ENCODE measurements around the gene ZNF507.

The ZNF507 gene

DNA sequence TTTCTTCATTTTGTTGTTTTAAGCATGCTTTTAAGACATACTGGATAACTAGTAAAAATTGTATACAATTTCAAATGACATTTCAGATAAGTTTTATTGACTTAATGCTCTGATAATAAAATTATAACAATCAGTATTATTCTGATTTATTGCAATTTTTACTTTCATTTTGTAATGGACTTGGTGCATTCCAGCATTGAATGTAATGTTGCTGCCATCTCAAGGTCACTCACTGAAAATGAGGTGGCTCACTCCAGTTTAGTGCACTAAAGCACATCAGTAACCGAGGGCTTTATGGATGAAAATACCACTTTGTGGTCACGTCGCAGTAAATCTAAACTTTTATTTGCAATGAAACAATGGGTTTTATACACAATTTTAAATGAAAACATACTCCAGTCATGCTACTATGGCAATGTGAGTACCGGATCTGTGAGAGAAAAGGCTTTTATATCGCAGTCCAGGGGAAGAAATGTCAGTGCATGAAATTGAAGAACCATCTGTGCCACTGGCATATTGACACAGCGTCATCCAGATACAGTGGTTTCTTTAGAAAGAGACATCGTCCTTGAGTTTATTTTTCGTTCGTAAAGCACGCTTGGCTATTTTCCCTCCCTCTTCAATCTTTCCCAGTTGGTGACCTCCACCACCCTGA, 20.7 kb upstream of the ZNF507 start:
- H3K4me3 Mint-ChIP-seq = no peak overlapping the region
- H3K36me3 Mint-ChIP-seq (ENCODE audit: low read depth) = no peaks in the 10 kb centered on the region
- H3K9me3 Mint-ChIP-seq = no peaks in the 10 kb centered on the region
- H3K27me3 Mint-ChIP-seq (ENCODE audit: low read depth) = peaks cover 4% of the 10 kb centered on the region
- H3K27ac Mint-ChIP-seq = no peak overlapping the region
- no peaks in the 10 kb centered on the region for H3K4me1 Mint-ChIP-seq (ENCODE audit: low read depth)

DNA sequence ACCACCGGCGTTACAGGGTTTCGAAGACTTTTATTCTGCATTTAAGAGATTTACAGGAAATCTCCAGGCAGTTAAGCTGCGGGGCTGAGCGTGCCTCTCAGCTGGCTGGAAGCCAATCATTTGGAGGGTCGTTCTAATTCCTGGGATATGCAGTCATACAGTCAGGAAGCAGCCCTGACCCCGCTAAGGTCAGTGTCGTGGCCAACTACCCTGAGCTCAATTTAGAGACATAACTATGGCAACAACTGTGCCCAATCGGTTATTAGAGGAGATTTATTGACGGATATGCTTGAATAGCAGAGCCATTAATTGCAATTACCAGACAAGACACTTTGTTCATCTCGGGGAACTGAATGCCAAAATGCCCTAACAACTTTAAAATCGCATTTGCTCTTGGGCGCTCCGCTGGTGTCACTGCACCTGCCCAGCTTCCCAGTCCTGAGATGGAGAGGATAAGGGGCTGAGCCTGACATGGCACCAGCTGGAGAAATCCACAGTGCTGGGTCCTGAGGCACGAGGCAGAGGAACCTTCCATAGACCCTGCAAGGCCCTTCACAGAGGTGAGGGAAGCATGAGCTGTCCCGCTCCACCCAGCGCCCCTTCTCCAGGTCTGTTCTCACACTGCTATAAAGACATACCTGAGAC, 15.1 kb upstream of the ZNF507 start:
- Mint-ChIP-seq H3K4me3 (no peak overlapping the region), H3K27ac (no peak overlapping the region), H3K9me3 (no peaks in the 10 kb centered on the region), H3K4me1 (ENCODE audit: low read depth) (no peaks in the 10 kb centered on the region), H3K36me3 (ENCODE audit: low read depth) (no peaks in the 10 kb centered on the region), H3K27me3 (ENCODE audit: low read depth) (no peaks in the 10 kb centered on the region)

DNA sequence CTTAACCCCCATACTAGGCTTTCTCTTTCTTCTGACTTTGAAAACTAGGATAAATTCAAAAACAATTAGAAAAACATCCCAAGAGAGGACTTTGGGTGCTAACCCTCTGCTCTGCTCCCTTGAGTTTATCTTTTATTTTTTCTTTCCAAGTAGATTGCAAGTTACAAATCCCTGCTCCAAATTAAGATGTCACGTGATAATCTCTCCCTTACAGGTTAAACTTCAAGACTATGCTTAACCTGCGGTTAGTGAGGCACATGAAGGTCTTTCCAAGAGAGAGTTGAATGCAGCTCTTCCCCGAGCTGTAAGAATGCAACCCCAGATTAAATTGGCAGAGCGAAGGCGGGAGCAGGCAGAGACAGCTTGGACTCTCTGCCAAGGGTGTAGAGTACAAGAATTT, 12.2 kb upstream of the ZNF507 start:
- no peaks in the 10 kb centered on the region for H3K9me3 Mint-ChIP-seq
- no peaks in the 10 kb centered on the region for H3K4me1 Mint-ChIP-seq (ENCODE audit: low read depth)
- no peak overlapping the region for H3K4me3 Mint-ChIP-seq
- no peaks in the 10 kb centered on the region for H3K36me3 Mint-ChIP-seq (ENCODE audit: low read depth)
- no peak overlapping the region for H3K27ac Mint-ChIP-seq
- no peaks in the 10 kb centered on the region for H3K27me3 Mint-ChIP-seq (ENCODE audit: low read depth)

DNA sequence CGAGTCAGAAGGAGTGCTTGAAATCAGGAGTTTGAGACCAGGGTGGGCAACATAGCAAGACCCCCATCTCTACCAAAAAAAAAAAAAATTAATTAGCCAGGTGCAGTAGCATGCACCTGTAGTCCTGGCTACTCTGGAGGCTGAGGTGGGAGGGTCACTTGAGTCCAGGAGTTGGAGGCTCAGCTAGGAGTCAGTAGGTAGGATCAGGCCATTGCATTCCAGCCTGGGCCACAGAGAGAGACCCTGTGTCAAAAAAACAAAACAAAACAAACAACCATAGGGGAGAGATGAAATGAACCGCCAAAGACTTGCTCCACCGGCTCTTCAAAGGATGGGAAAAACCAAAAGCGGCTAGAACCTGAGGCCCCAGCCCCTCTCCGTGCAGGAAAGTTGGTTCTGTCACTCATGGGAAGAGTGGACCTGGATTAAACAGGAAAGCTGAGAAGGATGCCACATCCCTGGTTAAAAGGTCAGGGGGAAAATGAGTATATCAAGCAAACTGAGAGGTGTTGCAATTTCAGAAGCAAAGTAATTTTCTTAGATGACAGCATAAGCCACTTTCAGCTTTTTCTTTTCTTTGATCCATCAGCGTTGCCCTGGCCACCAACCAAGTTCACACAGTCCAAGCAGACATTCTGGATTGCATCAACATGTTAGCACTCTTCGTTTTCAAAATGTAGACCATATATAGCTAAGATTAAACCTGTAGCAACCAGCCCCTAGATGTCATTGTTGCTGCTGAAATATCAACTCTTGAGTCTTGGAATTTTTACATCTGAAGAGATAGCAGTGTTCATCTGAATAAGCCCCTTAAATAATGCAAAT, 8.9 kb upstream of the ZNF507 start:
- no peaks in the 10 kb centered on the region for H3K36me3 Mint-ChIP-seq (ENCODE audit: low read depth)
- no peak overlapping the region for H3K27ac Mint-ChIP-seq
- no peaks in the 10 kb centered on the region for H3K27me3 Mint-ChIP-seq (ENCODE audit: low read depth)
- H3K4me1 Mint-ChIP-seq (ENCODE audit: low read depth) = no peaks in the 10 kb centered on the region
- H3K9me3 Mint-ChIP-seq = no peaks in the 10 kb centered on the region
- H3K4me3 Mint-ChIP-seq = no peak overlapping the region

DNA sequence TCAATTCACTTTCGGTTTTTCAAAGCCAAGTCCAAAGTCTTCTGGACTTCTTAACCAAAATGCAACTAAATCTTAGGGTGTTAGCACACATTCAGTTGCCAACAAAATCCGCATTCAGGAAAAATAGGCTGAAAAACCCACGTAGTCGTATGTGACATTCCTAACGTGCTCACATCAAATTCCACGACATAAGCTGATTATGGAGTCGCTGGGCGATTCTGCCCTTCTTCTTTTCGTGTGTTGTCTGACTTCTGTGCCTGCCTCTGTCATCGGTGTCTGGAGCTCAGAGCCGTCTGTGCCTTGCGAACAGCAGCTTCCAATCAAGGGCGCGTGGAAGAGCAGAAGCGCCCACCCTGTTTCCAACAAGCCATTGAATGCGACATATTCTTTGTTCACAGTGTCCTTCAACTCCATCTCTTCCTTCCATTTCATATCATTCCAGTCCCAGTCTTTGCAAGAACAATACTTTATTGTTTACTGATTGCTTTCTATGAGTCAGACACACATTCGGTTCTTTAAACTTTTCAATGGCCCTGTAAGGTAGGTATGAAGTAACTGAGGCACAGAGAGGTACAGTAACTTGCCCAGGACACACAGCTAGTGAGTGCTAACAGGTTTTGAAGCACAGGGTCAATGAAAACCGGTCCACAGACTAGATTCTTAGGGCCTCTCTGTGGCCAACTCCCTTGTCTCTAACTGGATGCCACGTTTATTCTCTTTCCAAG, 8.2 kb upstream of the ZNF507 start:
- Mint-ChIP-seq H3K36me3 (ENCODE audit: low read depth) (no peaks in the 10 kb centered on the region), H3K27ac (no peak overlapping the region), H3K27me3 (ENCODE audit: low read depth) (no peaks in the 10 kb centered on the region)

DNA sequence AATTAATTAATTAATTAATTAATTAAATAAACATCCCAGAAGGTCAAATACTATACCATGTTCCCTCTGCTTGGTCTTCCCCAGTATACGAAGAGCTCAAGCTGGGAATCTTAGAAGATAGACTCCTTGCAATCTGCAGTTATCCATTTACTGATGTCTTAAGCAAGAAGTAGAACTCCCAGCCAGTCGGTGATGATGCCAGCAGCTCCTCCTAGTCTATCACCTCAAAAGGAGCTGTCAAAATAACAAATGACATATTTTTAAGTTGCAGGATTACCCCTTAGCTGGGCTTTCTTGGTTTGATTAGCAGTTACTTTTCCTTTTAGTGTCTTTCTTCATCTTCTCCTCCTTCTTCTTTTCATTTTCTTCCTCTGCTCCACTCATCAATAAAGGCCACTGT, 6.0 kb upstream of the ZNF507 start:
- Mint-ChIP-seq H3K27me3 (ENCODE audit: low read depth) (peaks cover 6% of the 10 kb centered on the region), H3K9me3 (no peaks in the 10 kb centered on the region), H3K4me1 (ENCODE audit: low read depth) (no peaks in the 10 kb centered on the region), H3K4me3 (no peak overlapping the region), H3K36me3 (ENCODE audit: low read depth) (no peaks in the 10 kb centered on the region), H3K27ac (no peak overlapping the region)

More for the DNA sequence above, 8.2 kb upstream of the ZNF507 start:
- Mint-ChIP-seq H3K4me1 (ENCODE audit: low read depth) (no peaks in the 10 kb centered on the region), H3K9me3 (no peaks in the 10 kb centered on the region), H3K4me3 (no peak overlapping the region)

DNA sequence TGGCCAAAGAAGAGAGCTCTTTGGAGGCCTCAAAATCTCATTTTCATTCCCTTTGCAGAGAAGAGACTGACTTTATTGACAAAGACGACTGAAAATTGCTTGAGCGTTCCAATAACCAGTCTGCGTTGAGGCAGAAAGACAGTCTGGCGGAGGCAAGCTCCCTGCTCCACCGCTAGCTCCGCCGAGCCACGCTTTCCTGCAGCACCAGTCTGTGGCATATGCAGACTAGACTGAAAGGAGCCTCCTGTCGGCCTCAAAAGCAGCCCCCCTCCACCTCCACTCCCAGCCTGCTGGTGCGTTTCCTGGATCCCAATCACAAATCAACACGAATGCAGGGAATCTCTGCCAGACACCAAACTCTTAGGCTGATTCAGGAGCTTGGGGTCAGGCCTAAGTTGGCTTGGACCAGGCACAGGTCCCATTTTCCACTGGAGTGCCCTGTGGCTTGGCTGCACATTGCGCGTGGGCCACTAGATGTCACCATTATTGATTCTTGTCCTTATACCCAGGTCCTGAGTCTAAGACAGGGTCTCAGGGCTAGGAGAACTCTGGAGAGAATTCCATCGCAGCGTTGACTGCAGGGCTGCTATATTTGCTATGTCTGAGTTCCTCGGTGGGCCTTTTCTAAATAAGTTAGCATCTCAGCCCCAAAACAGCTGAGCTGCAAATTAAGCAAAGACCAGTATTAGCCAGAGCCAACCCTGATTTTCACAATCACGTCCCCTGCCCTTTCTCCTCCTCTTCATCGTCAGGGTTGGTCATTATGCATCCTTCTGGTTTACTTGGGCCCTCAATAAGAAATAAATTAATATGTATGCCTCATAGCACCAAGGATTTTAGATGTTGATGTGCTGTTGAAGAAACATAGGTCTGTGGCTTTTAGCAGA, 5.2 kb upstream of the ZNF507 start:
- H3K4me1 Mint-ChIP-seq (ENCODE audit: low read depth) = no peaks in the 10 kb centered on the region
- H3K27ac Mint-ChIP-seq = no peak overlapping the region
- H3K9me3 Mint-ChIP-seq = no peaks in the 10 kb centered on the region
- H3K4me3 Mint-ChIP-seq = no peak overlapping the region
- no peaks in the 10 kb centered on the region for H3K36me3 Mint-ChIP-seq (ENCODE audit: low read depth)
- H3K27me3 Mint-ChIP-seq (ENCODE audit: low read depth) = peaks cover 10% of the 10 kb centered on the region

DNA sequence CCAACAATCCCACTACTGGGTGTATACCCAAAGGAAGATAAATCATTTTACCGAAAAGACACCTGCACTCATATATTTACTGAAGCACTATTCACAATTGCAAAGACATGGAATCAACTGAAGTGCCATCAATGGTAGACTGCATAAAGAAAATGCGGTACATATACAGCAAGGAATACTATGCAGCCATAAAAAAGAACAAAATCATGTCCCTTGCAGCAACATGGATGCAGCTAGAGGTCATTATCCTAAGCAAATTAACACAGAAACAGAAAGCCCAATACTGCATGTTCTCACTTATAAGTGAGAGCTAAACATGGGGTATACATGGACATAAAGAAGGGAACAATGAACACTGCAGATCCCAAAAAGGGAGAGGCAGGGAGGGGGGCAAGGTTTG, 2.7 kb upstream of the ZNF507 start:
- Mint-ChIP-seq H3K4me1 (ENCODE audit: low read depth) (peaks cover 13% of the 10 kb centered on the region), H3K36me3 (ENCODE audit: low read depth) (no peaks in the 10 kb centered on the region), H3K27ac (no peak overlapping the region), H3K4me3 (no peak overlapping the region), H3K9me3 (no peaks in the 10 kb centered on the region), H3K27me3 (ENCODE audit: low read depth) (peaks cover 10% of the 10 kb centered on the region)

DNA sequence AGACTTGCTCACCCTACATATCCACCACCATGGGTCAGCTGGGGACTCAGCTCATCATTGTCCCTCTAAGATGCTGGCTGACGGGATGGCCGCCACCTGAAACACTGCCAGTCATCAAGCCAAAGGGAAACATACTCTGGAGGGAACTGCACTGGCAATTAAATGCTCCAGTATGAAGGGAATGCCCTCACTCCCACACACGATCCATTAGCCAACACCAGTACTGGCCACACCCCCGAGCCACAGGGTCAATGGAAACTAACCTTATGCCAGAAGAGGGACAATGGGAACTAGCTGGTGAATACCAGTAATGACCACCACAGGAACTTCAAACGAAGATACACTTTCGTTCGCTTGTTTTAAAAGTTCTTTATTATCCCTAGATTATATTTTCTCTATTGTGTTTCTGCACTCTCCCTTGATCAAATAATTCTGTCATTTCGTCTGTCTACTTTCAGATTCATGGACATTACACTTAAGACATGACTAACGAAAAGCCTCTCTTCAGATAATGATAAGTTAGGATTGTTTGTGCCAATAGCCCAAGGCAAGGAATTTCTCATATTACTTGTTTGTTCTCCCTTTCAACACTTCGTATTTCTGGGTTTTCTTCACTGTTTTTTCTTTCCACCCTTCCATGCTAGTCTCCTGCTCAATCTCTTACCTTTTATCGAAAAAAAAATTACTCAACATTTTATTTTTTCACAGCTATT, 1.7 kb upstream of the ZNF507 start:
- H3K4me3 Mint-ChIP-seq = no peak overlapping the region
- no peak overlapping the region for H3K27ac Mint-ChIP-seq
- H3K27me3 Mint-ChIP-seq (ENCODE audit: low read depth) = peaks cover 10% of the 10 kb centered on the region
- no peaks in the 10 kb centered on the region for H3K9me3 Mint-ChIP-seq
- peaks cover 2% of the 10 kb centered on the region for H3K36me3 Mint-ChIP-seq (ENCODE audit: low read depth)
- peaks cover 16% of the 10 kb centered on the region for H3K4me1 Mint-ChIP-seq (ENCODE audit: low read depth)

DNA sequence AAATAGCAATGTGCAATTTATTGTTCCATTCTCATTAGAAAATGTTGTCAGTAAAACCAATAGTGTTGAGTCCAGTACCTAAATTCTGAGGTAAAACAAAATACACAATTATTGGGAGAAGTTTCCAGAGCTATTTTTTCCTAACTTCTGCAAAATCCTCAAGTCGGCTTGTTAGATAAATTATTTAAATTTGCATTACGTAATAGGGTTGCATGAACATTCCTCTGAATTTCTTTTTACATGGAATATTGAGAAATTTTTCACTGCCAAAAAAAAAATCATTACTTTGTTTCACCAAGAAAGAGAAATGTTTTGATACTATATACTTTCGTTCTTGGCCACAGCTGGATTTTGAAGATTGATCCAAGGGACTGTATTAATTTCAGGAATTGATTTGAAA, 1.5 kb downstream of the ZNF507 start:
- Mint-ChIP-seq H3K9me3 (no peaks in the 10 kb centered on the region), H3K27me3 (ENCODE audit: low read depth) (peaks cover 10% of the 10 kb centered on the region), H3K4me1 (ENCODE audit: low read depth) (peaks cover 40% of the 10 kb centered on the region), H3K36me3 (ENCODE audit: low read depth) (peaks cover 25% of the 10 kb centered on the region), H3K27ac (no peak overlapping the region), H3K4me3 (peak overlapping the region; percentile 97)

DNA sequence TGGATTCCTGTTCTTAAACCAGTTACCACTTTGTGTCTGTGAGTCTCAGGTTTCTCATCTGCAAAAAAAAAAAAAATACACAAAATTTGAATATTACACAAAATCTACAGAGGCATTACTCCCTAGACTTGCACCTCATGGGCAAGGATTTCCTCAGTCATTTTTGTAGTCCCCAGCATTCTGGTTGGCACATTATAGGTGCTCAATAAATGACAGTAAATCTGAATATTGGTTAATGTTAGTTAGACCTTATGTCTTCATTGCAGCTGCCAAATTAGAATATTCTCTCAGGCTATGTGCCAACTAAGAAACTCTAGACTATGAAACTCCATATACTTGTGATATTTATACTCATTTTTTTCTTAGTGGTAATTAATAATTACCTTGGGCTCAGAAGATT, 2.2 kb downstream of the ZNF507 start:
- H3K9me3 Mint-ChIP-seq = no peaks in the 10 kb centered on the region
- peaks cover 43% of the 10 kb centered on the region for H3K4me1 Mint-ChIP-seq (ENCODE audit: low read depth)
- peaks cover 30% of the 10 kb centered on the region for H3K36me3 Mint-ChIP-seq (ENCODE audit: low read depth)
- H3K27me3 Mint-ChIP-seq (ENCODE audit: low read depth) = peaks cover 7% of the 10 kb centered on the region
- no peak overlapping the region for H3K4me3 Mint-ChIP-seq
- H3K27ac Mint-ChIP-seq = no peak overlapping the region

DNA sequence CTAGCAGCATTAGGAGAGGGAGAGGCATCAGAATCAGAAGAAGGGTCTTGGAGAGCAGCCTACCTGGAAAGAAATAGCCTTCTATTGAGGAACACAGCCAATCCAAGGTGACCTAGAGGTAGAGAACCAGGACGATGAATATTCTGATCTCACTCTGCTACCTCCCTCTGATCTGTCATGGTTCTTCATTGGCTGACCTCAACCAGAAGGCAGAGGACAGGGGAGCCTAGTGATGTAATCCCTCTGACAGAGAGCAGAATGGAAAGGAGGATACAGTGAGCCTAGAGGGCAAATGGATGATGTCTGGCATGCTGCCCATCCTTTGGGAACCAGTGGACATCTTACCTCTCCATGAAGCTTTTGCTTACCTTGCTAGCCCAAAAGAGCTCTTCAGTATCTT, 3.6 kb downstream of the ZNF507 start:
- Mint-ChIP-seq H3K27ac (no peak overlapping the region), H3K9me3 (no peaks in the 10 kb centered on the region), H3K36me3 (ENCODE audit: low read depth) (peaks cover 44% of the 10 kb centered on the region), H3K4me1 (ENCODE audit: low read depth) (peaks cover 46% of the 10 kb centered on the region), H3K27me3 (ENCODE audit: low read depth) (peaks cover 4% of the 10 kb centered on the region), H3K4me3 (no peak overlapping the region)

DNA sequence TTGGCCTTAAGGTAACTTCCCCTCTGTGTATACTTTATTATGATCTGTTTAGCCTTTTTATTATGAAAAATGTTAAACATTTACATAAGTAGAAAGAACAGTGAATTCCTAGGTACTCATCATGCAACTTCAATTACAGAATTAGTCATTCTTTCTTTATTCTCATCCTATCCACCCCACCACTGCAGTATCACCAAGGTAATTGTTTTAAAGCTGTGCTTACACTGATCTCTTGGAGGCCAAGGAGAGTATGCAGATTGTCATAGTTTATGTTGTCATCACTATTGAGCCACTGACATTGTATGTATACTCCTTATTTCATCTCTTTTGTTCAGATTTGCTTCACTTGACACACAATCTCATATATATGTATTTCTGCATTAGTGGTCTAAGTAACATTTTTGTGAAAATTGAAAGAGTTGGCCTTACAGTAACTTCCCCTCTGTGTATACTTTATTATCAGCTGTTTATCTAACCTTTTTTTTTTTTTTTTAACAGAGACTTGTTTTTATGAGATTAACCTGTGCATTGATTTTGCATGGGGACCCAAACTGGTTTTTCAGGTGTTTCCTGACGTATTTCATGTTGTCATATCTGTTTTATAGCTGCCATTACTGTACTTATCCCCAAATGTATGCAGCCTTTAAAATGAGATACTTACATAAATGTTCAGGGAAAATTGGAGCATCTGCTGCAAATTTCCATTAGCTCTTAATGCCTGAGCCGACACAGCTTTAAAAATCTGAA, 4.5 kb downstream of the ZNF507 start:
- H3K4me3 Mint-ChIP-seq = no peak overlapping the region
- H3K9me3 Mint-ChIP-seq = no peaks in the 10 kb centered on the region
- H3K27me3 Mint-ChIP-seq (ENCODE audit: low read depth) = peaks cover under 1% of the 10 kb centered on the region
- H3K4me1 Mint-ChIP-seq (ENCODE audit: low read depth) = peaks cover 47% of the 10 kb centered on the region
- no peak overlapping the region for H3K27ac Mint-ChIP-seq
- H3K36me3 Mint-ChIP-seq (ENCODE audit: low read depth) = peaks cover 50% of the 10 kb centered on the region

Data from T-helper 1 cell treated with Interleukin-12 subunit alpha and Interleukin-12 subunit beta and Interleukin-4 antibody, amounts not matched to agents 30 μg/mL and 1 μg/mL, for 36 hours (primary cell).